GM19025 (cell line): Measurements from ENCODE around the gene APBB2.
A peak's percentile ranks its signal among the peaks of the same experiment; 100 is the strongest.
"Not testable (repeated sequence)": the region's sequence is repeated elsewhere in the genome, so short reads cannot be mapped to it uniquely, and the experiment has no call there.

Experiments used
- ATAC-seq: cut with Tn5 transposase; IDR thresholded peaks from one replicate; pipeline ENCODE4 v1.9.1; 2021; ENCODE audit warnings: mild to moderate bottlenecking, low read depth, moderate library complexity; ENCODE audit not compliant: unreplicated experiment

The APBB2 gene

DNA sequence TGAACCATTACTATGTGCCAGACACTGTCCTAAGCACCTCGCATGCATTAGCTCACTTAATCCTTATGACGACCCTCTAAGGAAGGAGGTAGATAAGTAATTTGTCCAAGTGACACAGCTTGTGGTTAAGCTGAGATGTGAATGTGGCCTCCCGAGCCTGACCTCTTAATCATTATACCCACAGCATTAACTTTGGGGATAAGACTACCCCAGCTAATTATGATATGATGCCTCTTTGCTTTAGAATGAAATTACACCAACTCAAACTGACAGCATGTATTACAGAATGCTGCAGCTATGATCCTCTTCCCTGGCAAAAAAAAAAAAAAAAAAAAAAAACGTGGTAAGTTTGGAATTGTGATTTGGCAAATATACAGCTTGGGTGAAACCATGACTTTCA is 53.5 kb downstream of the APBB2 start:
- no peak for ATAC-seq

- ATAC-seq, result no peak
These were observed 54.1 kb downstream of the APBB2 start for GRCh38 chr4:41160012-41160789.

DNA sequence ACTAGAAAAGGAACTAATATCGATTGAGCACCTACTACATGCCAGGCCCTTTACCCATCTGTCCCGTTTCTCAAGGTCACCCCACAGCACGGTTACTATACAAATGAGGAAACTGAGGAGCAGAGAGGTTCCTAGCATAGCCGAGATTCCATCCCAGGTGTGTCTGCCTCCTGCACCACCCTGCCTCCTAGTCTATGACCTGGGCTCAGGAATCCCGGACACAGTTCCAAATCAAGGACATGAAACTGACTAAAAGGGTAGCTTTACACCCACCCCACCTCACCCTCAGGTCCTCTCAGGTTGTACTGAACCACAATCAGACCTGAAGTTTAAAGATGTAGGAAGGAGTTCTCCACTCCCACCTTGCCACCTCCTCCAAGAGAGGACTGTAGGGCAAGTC is 55.6 kb downstream of the APBB2 start:
- ATAC-seq, result no peak

GRCh38 chr4:41158274-41158673 is 56.1 kb downstream of the APBB2 start:
- ATAC-seq, result no peak

GRCh38 chr4:41157009-41157408 is 57.3 kb downstream of the APBB2 start:
- ATAC-seq, result no peak

GRCh38 chr4:41156574-41156973 is 57.8 kb downstream of the APBB2 start:
- no peak for ATAC-seq

DNA sequence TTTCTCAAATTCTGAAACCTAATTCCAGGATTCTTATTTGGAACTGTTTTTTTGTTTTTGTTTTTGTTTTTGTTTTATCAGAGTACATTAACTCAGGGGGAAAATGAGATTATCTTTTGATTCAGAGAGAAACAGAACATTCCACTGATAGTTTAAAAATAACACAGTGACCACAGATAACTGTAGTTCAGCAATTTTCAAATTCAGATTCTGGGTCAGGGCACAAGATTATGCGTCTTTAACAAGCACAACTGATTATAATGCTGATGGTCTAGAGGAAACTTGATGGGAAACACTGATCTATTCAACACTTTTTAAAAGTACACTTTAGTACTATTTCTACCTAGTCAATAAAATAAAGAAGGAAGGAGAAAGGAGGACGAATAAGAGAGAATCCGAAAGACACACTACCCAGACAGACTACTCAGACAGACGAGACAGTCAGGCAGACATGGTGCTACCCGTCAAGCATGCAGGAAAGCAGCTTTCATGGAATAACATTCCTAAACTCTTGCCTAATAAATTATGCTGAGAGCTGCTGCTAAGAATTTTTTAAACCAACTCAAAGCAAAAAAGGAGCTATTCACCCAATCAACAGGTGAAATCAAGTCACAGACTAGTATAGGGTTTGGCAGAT is 59.0 kb downstream of the APBB2 start:
- no peak for ATAC-seq

- no peak for ATAC-seq
These were observed 59.5 kb downstream of the APBB2 start for GRCh38 chr4:41154814-41155177.

DNA sequence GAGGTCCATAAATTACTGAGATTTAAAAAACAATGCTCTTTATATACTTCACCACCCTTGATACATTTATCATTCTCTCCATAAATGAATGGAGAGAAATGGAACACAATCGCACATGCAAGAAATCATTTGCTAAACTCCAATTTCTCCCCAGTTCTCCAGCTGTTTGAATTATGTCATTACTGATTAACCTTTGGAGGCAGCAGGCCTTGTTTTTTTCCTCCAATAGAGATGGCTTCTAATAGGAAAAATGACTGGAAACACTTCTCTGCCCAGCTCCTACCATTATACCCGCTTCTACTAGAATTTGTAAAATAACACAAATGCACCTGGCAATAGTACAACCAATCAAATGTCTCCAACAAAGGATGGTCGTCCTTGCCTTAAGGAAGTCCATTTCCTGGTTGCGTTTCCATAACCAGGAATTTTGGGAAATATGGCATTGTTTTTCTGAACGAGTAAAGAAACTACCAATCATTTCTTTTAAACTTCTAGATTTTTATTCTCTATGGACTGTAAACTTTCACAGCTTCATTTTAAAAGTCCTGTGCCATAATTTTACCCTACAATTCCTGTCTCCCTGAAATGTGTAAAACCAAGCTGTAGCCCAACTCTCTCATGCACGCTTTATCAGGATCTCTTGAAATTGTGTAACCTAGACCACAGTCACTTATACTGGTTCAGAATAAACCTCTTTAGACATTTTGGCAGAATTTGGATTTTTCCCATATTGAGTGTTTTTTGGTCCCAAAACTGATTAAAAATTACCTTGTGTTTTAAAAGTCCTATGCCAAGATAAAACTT is 60.1 kb downstream of the APBB2 start:
- no peak for ATAC-seq

DNA sequence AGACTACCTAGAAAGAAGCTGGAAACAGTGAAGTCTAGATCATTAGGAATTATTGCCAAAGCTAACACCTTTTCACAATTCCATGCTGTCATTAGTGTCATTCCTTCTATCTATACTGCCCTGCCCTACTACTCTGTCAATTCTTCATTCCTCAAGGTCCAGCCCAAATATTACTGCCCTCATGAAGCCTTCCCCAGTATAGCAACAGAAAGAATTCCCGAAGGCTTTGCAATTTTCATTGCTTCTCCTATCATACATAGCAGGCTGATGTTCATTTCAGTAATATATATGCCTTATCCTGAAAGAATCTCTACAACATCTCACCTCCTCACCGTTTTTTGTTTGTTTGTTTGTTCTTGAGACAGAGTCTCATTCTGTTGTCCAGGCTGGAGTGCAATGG is 63.9 kb downstream of the APBB2 start:
- no peak for ATAC-seq

GRCh38 chr4:41149568-41149967 is 64.8 kb downstream of the APBB2 start:
- not testable (repeated sequence) for ATAC-seq

DNA sequence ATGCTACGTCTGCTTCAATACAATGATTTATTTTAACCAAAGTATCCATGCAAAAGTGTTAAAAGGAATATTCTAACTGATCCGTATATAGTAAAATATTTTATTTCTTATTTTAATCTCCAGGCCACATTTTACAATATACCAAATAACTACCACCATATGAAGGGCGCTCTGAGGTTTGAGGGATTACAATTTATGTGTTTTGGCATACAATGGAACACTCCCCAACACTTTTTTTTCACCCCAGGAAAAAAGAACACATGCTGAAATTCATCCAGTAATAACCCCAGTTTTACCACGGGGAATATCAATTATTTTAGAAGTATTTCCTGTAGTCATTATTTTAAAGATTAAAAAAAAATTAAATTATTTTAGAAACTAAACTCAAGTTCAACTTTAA is 65.4 kb downstream of the APBB2 start:
- ATAC-seq, result no peak

DNA sequence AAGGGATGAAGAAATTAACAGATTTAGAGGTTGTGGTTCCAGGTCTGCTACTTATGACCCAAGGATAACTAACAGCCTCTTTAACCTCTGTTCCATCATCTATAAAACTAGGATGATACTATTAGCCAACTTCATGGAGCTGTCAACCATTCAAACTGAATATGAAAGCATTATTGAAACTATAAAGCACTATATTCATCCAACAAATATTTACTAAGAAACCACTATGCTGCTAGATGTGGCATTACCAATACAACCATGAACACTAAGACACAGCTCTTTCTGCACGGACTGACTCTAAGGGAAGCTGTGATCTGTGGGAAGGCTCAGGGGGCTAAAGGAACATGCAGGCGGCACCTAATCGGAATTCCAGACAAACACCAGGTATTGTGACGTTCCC is 66.0 kb downstream of the APBB2 start:
- no peak for ATAC-seq

- not testable (repeated sequence) for ATAC-seq
These were observed 66.8 kb downstream of the APBB2 start for GRCh38 chr4:41147570-41147969.

GRCh38 chr4:41146716-41147506 is 67.4 kb downstream of the APBB2 start:
- no peak for ATAC-seq

GRCh38 chr4:41146196-41146595 is 68.1 kb downstream of the APBB2 start:
- ATAC-seq, result no peak

DNA sequence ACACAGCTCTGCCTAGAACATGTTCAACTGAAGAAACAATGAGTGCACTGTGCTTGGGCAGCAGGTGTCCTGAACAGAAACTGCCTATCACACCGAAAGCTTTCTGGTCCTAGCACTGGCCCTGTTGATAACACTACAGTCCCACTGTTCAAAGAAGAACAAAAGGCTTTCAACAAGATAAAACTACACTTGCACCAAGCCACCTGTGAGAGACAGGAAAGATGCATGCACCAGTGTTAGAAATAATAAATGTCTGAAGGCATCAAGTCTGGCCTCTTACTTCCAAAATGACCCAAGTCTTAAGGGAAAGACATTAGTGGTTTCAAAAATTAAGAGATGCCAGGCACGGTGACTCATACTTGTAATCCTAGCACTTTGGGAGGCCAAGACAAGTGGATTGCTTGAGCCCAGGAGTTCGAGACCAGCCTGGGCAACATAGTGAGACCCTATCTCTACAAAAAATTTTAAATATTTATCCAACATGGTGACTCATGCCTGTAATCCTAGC is 68.7 kb downstream of the APBB2 start:
- ATAC-seq, result peak; percentile 54

DNA sequence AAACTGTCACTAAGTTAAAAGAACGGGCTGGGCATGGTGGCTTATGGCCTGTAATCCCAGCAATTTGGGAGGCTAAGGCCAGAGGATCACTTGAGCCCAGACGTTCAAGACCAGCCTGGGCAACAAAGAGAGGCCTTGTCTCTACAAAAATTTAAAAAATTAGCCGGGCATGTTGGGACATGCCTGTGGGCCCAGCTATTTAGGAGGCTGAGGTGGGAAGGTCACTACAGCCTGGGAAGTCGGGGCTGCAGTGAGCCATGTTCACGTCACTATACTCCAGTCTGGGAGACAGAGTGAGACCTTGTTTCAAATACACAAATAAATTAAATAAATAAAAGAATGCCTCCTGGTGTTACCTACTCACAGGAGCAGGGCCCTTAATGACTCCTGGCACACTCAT is 69.5 kb downstream of the APBB2 start:
- no peak for ATAC-seq

DNA sequence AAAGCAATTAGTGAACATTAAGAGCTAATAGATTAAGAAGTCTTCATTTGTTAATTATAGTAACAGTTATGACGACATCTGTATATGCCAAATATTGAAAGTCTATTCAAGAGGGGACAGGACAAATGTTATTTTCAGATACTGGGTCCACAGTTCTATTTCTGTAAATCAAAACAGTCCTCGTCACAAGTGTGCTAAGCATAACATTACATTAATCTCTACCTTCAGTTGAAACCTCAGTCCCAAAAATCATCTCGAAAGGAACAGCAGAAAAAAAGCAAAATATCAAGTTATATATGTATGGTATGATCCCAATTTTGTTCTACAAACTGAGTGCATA is 70.3 kb downstream of the APBB2 start:
- ATAC-seq, result no peak

DNA sequence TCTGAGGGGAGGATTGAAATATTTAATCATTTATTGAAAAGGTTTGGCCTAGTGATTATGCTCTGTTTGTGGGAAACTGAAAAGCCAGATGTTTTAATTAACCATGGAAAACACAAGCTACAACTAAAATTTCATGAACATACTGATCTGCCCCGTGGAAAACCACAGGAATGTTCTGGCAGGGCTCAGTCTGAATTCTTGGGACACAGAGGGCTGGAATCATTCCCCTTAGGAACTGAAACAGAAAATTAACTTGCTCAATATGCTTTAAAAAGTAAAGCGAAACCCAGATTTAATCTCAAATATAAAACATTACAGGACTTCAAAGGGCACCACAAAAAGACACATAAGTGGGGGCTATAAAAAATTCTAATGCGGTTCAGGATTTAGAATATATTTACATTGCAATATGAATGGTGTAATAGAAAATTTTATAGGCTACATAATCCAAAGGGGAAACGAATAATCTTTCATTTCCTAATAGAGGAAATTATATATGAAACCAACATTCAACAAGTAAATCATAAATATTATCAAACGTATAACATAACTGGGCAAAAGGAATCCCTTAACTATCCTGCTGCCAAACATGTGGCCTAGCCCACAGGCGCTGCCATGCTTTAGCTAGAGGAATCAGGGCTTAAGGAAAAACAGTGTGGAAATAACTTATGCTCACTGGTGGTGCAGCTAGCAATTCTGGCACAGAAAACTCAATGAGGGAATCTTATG is 70.9 kb downstream of the APBB2 start:
- no peak for ATAC-seq
